GM12865 (cell line): ENCODE results near the gene SLC6A17.

ENCODE experiments used
- DNase-seq: peaks from one replicate; pipeline ENCODE4 v3.0.0; 2010; ENCODE audit warnings: low read depth
- H3K4me3 ChIP-seq: 2 replicates; pipeline ENCODE4 v1.5.1; 2011; ENCODE audit warnings: mild to moderate bottlenecking, low read depth, low read length, control low read depth
- TF ChIP-seq, protein P1 (sequence below): IDR thresholded peaks from 2 replicates; pipeline ENCODE4 v1.5.1; 2011; ENCODE audit warnings: low read length, control low read depth, low read depth, inconsistent platforms; ENCODE audit not compliant: insufficient read depth; ENCODE audit errors: missing control alignments

SLC6A17 gene

DNA sequence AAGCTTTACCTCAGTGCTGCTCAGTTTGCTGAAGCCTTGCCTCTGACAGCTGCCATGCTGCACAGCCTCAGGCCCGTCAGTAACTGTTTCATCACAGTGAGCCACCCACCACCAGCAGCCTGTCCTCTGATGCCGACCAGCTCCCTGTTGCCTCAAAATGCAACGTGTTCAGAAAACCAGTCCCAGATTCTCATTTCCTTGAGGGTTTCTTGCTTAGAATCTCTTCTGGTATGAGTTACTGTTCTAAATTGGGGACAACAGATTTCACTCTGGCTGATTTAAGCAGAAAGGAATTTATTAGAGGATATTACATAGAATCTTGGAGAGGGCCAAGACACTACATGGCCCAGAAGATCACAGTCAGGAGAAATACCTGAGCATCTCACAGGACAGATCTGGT lies 27.1 kb upstream of the SLC6A17 start:
- TF ChIP-seq, protein P1, sequence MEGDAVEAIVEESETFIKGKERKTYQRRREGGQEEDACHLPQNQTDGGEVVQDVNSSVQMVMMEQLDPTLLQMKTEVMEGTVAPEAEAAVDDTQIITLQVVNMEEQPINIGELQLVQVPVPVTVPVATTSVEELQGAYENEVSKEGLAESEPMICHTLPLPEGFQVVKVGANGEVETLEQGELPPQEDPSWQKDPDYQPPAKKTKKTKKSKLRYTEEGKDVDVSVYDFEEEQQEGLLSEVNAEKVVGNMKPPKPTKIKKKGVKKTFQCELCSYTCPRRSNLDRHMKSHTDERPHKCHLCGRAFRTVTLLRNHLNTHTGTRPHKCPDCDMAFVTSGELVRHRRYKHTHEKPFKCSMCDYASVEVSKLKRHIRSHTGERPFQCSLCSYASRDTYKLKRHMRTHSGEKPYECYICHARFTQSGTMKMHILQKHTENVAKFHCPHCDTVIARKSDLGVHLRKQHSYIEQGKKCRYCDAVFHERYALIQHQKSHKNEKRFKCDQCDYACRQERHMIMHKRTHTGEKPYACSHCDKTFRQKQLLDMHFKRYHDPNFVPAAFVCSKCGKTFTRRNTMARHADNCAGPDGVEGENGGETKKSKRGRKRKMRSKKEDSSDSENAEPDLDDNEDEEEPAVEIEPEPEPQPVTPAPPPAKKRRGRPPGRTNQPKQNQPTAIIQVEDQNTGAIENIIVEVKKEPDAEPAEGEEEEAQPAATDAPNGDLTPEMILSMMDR: no peak
- no peak for DNase-seq
- H3K4me3 ChIP-seq: no peak overlapping the region

DNA sequence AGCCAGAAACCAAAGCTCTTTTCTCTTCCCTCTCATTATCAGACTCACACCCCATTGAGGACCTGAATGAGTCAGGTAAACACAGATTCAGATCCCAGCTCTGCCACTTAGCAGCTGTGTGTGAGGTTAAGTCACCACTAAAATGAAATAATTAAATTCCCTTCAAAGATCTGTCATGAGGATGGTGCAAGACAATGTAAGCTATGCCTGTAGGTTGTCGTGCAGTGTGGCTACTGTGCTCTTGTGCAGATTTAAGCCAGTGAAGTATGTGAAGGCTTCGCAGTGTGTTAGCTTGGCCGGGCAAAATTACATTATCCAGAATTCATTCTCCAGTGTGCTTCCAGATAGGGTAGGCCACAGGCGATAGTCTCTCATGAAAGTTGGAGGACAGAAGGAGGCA lies 24.5 kb upstream of the SLC6A17 start:
- no peak overlapping the region for H3K4me3 ChIP-seq
- TF ChIP-seq, protein P1: no peak
- DNase-seq: no peak

- no peak for DNase-seq
- TF ChIP-seq, protein P1: no peak
- no peak overlapping the region for H3K4me3 ChIP-seq
These were observed 20.1 kb upstream of the SLC6A17 start for GRCh38 chr1:110130113-110130591.

- H3K4me3 ChIP-seq: no peak overlapping the region
- TF ChIP-seq, protein P1: no peak
- DNase-seq: no peak
These were observed 19.3 kb upstream of the SLC6A17 start for GRCh38 chr1:110130989-110131388.

DNA sequence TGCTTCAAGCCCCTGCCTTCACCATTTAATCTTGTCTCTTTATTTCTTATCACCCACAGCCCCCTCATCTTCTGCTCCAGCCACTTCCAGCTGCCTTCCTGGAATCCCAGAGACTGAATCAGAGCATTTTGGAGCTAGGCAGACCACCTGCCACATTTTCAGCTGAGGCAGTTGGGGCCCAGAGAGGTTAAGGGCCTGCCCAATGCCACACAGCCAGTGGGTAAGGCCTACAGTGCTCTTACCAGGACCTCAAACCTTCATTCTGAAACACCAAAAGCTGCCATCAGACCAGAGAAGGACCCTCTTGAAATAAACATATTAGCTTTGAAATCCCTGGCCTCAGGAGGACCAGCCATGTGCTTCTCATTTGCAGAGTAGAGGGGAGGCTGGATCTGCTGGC lies 17.6 kb upstream of the SLC6A17 start:
- TF ChIP-seq, protein P1: no peak
- no peak for DNase-seq
- no peak overlapping the region for H3K4me3 ChIP-seq

GRCh38 chr1:110133436-110133835 lies 16.9 kb upstream of the SLC6A17 start:
- no peak for DNase-seq

DNA sequence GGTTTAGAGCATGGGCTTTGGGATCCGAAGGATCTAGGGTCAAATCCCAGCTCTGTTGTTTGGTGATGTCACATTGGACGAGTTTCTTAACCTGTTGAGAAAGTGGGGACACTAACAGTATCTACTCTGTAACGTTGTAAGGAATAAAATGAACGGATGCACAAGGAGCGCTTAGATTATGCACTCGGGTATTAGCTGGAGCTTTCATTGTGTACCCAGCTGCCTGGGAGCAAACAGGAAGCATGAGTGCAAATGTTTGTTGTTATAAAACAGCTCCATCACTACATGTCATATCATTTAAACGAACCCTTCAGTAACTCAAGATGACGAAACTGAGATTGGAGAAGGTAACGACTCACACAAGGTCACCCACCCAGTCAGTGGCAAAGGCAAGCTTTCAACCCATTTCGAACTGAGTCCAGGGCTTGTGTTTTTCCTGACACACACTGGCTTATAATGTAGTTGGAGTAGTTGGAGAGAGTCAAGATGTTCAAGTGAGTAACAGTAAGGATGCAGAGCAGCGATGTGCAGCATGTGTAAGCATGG lies 16.2 kb upstream of the SLC6A17 start:
- no peak for DNase-seq
- no peak overlapping the region for H3K4me3 ChIP-seq
- TF ChIP-seq, protein P1: no peak

More at GRCh38 chr1:110133436-110133835, 16.9 kb upstream of the SLC6A17 start:
- no peak overlapping the region for H3K4me3 ChIP-seq
- TF ChIP-seq, protein P1: no peak
